Hematopoietic multipotent progenitor cell treated with erythropoietin and hydrocortisone succinate and interleukin-3 and kit ligand, for 4 days (in vitro differentiated cells): Measurements from ENCODE around the gene SAMD14.

Experiments used
- DNase-seq: peaks from one replicate; pipeline ENCODE4 v3.0.0-alpha.2; 2015

The SAMD14 gene

DNA sequence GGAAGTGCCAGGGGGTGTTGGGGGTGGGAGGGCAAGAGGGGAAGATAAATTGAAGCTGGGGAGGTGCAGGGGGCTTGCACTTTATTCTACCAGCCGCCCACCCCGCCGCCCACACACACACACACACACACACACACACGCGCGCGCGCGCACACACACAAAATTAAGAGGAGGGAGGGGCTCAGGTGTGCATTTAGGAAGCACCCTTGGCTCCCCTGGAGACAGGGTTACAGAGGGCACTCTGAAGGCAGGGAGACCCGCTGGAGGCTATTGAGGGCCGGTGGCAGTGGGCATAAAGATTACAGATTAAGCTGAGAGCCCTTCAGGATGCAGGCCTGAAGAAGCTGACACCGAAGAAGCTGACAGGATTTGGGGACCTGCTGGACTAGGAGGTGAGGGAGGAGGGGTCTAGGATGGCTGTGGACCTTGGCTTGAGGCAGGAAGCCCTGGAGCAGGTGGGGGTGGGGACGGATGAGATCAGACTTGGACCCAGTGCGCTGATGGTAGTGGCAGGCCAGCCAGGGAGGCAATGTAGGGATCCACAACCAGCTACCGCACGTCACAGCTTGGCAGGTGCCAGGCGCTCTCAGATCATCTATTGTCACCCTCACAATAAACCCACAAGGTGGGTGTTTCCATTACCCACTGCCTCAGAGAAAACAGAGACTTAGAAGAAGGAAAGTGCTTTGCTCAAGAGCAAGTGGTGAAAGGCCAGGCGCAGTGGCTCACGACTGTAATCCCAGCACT lies 772 bp upstream of the SAMD14 start:
- DNase-seq: no peak

DNA sequence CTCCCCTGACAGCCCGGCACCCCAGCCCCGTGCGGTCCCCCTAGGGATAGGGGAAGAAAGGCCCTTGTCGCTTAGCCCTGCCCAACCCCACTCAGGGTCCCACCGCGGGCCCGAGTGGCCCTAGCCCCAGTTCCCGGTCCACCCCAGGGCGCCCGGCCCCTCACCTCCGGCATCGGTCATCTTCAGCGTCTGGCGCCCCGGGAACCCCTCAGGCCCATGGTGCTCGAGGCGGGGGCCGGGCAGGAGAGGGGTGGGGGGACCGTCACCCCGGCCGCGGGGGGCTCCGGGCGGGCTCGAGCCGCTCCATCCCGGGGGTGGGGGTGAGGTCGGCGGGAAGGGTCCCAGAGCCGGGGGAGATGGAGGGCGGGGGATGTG lies 620 bp downstream of the SAMD14 start:
- no peak for DNase-seq

DNA sequence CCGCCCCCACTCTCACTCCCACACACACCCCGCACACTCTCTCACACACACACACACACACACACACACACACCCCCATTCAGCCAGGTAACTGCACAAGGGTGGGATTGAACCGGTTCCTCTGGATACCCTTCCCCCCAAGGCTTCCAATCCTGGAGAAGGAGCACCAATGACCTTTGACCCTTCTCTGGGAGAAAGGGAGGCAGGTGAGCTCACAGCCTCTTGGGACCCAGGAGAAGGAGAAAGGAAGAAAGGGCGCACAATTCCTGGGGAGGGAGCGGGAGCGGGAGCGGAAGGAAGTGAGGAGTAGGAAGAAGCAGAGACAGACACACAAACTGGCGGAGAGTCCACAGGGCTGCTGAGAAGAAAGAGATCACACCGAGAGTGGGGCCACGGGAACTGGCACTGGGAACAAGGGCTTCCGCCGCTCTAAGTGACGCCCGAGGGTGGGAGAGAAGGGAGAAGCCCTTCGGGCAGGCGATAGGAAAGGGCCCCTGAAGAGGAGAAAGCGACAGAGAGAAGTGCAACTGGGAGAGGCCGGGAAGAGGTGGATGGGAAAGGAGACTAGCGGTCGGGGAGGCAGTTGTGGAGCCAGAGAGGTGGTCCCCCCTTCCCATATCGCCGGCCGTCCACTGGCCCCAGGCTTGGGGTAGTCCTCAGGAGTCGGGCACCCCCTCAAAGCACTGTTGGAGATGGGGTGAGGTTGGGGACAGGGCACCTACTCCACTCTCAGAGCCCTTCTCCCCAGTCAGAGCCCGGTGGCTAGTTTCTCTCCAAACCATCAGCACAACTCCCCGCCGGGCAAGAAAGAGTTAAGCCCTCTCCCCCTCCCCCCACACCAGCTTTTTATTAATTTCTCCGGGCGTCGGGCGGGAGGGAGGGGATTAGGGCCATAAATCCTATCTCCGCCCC lies 1.3 kb downstream of the SAMD14 start:
- no peak for DNase-seq

DNA sequence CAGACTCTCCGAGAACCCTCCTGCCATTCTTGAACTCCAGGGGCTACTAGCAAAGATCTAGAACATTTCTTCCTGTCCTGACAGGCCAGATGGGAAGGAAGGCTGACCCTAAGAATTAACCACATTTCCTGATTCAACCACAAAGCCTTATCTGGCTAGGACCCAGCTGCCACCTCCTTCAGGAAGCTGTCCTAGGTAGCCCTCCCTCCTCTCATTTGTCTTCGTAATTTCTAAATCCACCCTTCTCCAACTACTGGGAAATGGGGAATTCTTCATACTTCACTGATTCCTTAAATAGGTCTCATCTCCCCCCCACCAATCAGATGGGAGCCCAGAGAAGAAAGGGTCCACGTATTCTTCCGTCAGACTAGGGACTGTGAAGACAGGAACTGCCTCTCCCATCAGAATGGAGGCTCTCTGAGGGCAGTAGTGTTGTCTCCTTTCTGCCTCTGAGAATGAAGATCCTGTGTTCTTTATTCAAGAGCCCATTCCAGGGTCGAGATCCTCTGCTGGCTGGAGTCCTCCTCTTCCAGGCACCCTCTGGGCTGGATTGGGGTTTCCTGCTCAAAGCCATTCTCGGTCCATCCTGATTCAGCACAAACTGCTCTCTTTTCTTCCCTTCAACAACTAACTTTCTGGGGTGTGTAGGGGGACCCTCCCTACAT lies 2.1 kb downstream of the SAMD14 start:
- DNase-seq: peak; percentile 90

DNA sequence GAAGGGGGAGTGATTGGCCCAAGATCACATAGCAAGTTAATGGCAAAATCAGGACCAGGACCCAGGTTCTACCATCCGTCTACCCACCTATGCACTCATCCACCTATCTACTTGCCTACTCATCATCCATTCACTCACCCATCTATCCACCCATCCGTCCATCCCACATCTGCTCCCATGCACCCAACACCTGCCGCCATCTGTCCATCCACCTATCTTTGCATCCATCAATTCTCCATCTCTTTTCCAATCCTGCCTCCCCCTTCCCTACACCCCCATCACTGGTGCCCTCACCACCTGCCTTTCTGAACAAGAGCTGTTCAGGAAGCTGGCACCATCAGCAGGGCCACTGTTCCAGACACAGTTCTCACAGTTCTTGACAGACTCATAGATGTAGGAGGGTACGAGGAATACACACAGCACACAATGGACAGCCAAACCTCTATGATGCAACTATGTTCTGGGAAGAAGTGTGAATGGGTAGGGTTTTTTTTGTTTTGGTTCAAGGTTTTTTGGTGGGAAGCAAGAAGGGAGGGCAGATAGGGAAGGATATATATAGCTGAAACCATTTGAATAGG lies 4.5 kb downstream of the SAMD14 start:
- no peak for DNase-seq

DNA sequence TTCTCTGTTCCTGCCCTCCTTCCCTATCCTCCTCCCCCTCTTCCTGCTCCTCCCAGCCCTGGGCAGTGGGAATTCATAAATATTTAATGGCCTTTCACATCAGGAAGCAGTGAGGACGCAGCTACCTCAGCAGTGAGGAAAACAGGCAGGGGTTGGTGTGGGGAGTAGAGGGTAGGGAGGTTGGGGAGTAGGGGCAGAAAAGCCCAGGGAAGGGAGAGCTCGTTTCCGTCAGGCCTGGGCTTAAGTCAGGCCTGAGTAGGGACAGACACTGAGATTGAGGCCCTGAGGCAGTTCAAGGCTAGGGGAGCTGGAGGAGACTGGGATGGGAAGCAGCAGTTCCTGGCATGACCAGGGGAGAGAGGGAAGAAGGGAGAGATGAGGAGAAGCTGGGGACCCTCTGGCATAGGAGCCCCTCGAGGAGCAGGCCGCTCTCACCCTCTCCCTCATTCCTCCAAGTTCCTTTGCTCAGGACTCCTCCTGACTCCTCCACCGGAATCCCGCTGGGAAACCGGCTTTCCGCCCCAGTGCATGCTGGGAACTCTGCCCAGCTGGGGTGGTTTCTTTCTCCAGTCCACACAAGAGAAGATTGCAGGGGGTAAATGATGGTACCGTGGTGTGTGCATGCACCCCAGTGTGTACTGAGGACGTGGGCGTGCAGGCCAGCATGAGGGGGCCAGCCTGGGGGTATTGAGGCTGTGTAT lies 6.2 kb downstream of the SAMD14 start:
- DNase-seq: no peak

DNA sequence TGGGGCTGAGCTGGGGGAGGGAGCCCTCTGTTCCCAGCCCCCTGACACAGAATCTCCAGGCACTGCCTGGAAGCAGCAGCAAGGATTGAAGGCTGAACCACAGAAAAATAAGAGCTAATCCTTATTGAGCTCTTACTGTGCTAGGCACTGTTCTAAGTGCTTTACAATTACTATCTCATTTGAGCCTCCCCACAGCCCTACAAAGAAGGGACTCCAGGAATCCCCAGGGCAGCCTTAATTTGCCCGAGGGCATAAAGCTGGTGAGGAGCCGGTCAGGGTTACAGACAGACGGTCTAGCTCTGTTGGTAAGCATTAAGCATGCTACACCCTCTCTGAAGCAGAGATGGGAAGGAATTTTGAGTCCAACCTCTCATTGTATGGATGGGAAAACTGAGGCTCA lies 7.0 kb downstream of the SAMD14 start:
- DNase-seq: no peak

DNA sequence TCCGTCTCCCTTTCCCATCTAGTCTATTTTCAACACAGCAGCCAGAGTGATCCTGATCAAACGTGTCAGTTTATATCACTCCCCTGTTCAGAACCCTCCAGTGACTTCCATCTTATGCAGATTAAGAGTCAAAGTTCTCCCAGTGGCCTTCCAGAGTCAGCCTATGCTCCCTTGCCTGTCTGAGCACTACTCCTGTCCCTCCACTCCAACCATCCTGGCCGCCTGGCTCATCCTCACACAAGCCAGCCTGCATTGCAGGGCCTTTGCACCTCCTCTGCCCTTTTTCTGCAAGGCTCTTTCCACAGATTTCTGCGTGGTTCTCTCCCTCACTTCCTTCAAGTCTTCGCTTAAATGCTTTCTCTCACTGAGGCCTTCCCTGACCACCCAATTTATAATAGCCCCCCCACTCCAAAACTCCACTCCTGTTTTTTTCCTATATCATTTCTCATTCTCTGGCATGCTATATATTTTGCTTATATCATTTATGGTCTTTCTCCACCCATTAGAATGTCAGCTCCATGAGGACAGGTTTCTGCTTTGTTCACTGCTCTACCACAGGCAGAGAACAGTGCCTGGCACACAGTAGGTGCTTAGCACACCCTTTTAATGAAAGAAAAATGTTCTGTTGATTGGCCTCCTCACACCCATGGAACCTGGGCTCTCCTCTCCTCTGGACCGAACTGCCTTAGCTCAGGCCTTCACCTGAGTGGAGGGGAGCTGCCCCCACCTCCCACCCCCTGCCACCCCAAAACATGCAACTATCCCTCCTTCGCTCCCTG lies 9.3 kb downstream of the SAMD14 start:
- no peak for DNase-seq

DNA sequence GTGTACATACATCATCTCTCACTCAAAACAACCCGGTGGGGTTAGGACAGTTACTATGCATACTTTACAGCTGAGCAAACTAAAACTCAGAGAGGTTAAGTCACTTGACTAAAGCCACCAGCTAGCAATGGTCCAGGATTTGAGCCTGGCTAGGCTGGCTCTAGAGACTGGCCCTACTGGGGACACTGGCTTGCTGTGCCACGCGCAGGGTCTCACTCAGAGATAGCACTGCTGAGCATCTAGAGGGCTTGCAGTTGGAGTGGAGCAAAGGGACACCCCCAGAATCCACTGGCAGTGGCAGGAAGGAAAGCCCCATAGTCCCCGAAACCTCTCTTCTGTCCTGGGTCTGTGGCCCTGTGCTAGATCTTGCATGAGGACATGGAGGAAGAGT lies 11.1 kb downstream of the SAMD14 start:
- no peak for DNase-seq

DNA sequence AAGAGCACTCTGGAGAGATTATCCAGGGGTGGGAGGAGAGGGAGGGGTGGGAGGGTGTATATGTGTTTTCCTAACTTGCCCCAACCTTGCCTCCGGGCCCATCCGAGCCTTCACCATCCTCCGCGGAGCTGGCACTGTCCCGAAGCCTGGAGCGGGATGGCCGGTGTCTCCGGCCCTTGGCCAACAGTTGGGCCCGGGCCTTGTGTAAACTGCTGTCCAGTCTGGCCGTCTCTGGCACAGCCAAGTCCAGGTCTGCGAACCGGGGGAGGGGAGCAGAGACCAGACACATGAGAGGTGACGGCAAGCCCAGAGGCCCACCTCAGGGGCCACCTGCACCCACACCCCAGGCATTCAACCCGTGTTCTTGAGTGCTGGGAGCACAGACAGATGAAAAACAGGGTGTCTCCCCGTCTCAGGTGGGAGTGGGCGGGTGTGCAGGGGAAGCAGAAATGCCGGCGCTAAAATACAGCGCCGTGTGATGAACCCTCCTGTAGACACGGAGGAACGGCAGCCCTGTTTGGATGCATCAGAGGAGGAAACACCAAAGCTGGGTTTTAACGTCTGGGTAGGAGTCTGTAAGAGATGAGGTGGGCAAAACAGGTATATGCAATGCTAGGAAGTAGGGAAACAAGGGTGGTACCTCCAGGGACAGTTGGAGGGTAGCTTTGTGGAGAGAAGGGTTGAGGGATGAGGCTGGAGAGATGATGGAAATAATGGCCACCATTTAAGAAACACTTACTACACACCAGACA lies 11.7 kb downstream of the SAMD14 start:
- DNase-seq: no peak

DNA sequence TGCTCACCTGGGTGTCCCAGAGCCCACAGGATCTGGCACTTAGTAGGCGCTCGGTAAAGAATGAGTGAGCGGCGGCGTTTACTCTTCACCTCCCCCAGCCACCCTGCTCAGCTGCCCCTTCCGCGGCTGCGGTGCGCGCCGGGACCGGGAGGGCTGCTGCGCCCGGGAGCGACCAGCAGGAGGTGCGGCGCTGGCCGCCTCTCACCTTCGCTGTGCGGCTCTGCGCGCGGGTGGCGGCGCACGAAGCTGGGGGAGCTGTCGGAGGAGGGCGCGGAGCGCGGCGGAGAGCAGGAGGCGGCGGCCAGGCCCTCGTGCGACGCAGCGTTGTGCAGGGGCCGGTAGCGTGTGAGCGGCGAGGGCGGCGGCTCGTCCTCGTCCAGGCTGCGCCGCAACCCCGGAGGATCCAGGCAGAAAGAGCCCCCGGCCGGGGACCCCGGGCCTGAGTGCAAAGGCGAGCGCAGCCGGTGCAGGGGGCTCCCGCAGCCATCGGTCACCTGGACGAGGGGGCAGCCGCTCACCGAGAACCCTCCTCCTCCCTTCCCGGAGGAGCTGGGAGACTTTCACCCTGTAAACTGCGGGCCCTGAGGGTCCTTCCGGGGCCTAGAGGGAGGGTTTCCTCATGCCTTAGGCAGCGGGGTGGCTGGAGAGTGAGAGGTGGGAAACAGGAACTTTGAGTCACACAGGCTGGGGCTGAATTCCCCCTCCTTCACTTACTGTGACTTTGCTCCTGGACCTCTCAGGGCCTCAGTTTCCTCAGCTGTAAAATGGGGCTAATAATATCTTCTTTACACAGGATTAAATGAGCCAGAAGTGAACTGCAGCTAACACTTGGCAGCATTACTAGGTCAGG lies 12.5 kb downstream of the SAMD14 start:
- peak; percentile 85 for DNase-seq

DNA sequence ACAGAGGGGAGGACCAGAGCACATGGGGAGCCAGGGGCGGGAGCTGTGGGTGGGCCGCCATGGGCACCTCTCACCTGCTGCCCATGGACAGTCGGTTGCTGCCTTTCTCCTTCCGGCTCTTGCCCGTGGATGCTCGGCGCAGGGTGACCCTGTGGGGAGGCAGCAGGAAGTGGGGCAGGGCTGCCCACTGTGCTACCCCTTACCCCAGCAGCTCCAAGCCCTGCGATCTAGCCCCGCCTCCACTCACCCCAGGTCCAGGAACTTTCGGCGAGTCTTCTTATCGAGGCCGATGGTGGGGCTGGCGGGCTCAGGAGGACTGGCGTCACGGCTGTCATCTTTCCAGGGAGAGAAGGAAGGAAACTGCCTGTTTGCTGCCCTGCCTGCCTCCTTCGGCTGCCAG lies 14.2 kb downstream of the SAMD14 start:
- DNase-seq: peak; percentile 37

DNA sequence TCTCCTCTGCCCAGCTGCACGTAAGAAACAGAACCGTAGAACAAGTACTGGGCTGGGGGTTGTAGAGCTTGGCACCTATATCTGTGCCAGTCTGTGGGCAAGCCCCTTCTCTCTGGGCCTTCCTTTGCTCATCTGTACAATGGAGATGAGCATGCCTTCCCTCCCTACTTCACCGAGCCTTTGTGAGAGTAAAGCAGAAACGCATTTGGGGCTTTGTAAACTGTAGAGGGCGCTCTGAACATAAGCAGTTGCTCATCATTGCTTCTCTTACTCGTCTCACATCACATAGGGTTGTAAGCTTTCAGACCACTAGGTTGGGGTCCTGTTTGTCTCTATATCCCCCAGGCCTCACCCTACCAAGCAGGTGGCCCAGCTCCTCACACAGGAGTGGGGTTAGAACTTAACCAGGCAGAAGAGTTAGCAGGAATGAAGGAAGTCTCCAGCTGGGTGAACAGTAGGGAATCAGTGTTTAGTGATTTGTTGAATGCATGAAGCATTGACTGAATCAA lies 15.1 kb downstream of the SAMD14 start:
- DNase-seq: peak; percentile 93

DNA sequence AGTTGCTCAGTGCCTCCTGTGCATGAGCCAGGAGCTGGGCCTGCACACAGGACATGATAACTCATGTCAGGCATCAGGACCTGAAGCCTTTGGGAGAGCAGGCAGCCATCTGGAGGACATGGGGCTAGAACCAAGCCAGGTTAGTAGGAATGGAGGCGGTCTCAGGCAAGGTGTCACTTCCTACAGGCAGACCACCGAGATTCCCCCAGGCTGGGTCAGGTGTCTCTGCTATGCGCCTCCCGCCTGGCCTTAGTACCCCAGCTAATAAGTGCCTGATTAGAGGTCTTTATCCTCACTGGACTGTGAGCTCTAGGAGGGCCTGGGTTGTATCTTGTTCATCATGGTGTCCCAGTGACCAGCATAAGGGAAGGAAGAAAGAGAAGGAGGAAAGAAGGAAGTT lies 15.6 kb downstream of the SAMD14 start:
- no peak for DNase-seq

DNA sequence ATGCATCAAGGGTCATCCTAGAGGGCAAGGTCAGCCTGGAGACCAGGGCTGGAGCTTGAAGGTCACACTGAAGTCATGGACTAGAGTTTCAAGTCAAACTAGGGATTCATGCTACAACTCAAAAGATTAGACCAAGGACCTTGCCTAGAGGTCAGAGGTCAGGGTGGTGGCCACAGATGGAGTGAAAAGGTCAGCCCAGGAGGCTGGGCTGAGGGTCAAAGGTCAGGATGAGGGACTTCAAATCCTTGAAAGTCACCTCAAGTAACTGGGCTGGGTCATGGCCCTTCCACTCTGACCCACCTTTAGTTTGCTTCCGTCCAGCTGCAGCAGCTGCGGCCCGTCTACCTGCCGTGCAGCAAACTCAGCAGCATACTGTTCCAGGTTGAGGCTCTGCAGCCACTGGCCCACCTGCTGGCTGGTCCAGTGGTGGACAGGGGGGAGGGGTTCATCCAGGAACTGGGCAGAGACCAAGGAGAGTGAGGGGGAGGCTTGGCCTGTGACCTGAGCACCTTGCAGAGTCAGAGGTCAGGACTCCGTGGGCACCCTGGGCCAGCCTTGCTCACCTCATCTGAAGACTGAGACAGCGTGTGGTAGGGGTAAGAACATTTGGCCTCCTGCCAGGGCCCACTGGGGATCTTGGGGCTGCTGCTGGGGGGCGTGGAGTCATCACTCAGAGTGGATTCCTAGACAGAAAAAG lies 16.2 kb downstream of the SAMD14 start:
- no peak for DNase-seq

DNA sequence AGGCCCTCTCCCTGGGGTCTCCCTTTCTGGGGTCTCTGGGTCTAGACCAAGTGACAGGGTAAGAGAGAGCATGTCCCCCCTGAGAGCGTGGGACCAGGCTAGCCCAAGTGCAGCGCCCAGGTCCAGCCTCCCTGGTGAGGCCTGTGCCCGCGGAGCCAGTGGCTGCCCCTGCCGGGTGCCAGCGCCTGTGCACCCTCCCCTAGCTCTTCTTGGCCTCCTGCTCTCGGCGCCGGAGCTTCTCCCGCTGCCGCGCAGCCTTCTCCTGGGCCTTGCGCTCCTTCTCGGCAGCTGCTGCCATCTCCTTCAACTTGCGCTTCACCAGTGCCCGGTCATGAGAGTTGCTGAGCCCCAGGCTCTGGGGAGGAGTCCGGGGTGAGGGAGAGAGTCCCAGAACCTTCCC lies 17.3 kb downstream of the SAMD14 start:
- no peak for DNase-seq

DNA sequence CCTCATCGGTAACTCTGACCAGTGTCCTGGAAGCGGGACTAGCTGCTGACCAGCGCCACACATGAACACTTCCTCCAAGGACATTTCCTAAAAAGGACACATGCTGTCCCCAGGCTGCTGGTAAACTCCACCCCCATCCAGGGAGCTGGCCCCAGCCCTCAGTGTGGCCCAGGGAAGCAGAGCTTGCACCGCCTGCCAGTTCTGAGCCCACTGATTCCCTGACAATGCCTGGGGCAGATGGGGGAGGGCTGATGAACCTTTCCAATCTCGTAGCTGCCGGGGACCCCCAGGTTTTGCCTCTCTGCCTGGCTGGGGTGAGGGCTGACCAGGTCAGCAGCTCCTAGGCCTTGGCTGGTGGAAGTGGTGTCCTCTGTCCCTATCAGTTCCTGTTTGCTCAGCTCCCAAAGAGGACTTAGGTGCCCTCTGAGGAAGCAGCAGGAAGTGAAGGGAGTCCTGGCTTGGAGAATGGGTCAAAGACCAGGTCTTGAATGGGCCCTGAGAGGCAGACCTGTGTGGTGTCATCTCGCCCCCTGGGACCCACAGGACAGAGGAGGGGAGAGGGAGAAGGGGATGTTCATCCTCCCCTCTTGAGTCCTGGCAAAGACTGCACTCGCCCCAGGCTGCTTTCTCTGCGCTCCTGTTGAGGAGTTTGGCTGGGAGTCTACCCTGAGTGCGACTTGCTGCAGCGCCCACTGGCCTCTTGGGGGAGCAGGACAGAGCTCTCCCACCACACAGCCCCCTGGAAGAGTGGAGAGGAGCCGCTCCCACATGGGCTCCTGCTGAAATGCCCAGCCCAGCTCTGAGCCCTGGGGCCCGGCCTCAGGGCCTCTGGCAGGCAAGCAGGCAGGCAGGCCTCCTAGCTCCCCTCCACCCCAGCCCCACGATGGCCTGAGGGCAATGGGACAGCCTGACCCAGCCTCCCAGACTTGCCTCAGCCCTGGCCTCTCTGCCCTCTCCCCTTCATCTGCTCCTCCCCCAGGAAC lies 18.0 kb downstream of the SAMD14 start:
- no peak for DNase-seq
